HL-60 (cell line): ENCODE data around the gene ABCB6.

Source experiments
- DNase-seq, 2 experiments: peaks; one replicate each; pipeline ENCODE4 v3.0.0-alpha.2; 2010 to 2020; ENCODE audit warnings: low read depth in 1 of 2, low spot score in 1 of 2
- H3K27ac ChIP-seq: fragments of 250-450 bp; sonication (Bioruptor Pico); replicated peaks from 2 replicates; pipeline ENCODE4 v1.5.1; 2020; ENCODE audit warnings: mild to moderate bottlenecking, moderate library complexity
- H3K27me3 ChIP-seq: fragments of 250-450 bp; sonication (Bioruptor Pico); 2 replicates; pipeline ENCODE4 v1.5.1; 2021; ENCODE audit warnings: mild to moderate bottlenecking, moderate library complexity; ENCODE audit not compliant: insufficient read depth, poor library complexity, severe bottlenecking
- H3K4me3 ChIP-seq: replicated peaks from 2 replicates; pipeline ENCODE4 v1.5.1; 2011; ENCODE audit warnings: mild to moderate bottlenecking, control low read depth, low read length; ENCODE audit not compliant: insufficient read depth
- CTCF ChIP-seq: IDR thresholded peaks from one replicate; pipeline ENCODE4 v1.5.1; 2011; ENCODE audit warnings: low read length, control low read depth, inconsistent platforms; ENCODE audit not compliant: insufficient read depth
- GABPA ChIP-seq: IDR thresholded peaks from 2 replicates; pipeline ENCODE4 v1.6.1; 2012; ENCODE audit warnings: low read depth
- POLR2AphosphoS5 ChIP-seq: IDR thresholded peaks from 2 replicates; pipeline ENCODE4 v1.6.1; 2012; ENCODE audit warnings: low read depth
- REST ChIP-seq: IDR thresholded peaks from 2 replicates; pipeline ENCODE4 v1.6.1; 2012; ENCODE audit warnings: low read depth; ENCODE audit not compliant: insufficient replicate concordance
- SPI1 ChIP-seq: IDR thresholded peaks from 2 replicates; pipeline ENCODE4 v1.6.1; 2012; ENCODE audit warnings: low read depth, mild to moderate bottlenecking, borderline replicate concordance

ABCB6 gene

DNA sequence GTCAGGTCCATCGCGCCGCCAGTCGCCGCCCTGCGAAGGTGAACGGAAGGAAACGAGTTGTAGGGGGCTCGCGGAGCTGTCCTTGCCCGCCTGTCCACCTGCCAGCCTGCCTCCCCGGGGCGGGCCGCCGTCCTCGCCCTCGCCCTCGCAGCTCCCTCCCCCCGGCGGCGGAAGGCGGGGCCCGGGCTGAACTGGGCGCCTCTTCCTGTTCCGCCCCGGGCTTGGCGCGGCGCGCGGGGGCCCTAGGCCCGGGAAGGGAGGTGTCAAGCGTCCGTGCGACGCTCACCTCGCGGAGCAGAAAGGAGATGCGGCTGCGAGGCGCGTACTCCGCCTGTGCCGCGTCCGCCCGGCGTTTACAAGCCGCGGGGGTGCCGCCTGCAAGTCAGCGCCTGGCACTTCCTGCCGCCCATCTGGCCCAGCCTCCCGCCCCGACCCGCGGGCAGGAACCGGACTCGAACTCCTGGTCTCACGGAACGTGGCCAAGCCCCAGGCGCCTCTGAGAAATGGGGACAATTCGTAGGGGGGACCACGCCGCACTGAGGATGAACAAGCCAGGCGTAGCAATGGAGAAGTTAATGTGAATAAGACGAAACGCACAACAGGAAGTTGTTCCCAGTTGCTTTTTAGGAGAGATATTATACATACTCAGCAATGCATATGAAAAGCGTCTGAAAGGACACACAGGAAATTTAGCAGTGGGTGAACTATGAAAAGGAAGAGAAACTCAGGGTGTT is 41.8 kb downstream of the ABCB6 start, which contains the start of gene CNPPD1:
Gene CNPPD1, minus strand, starts transcription at position 108 of the 734 bp plus-strand sequence. Its CDS starts 97 bp downstream, at position 11.
- Histone ChIP-seq H3K4me3 (peak within 1 kb of the TSS; percentile 79), H3K27me3 (no peaks in the 10 kb centered on the region), H3K27ac (peak within 1 kb of the TSS; percentile 91)
- TF ChIP-seq GABPA (peak; percentile 69), REST (peak; percentile 58), CTCF (no peak), SPI1 (peak; percentile 75; the same call in 1 of the 2 replicates), POLR2AphosphoS5 (peak; percentile 75)
- peak; percentile 83 to 85 for DNase-seq

DNA sequence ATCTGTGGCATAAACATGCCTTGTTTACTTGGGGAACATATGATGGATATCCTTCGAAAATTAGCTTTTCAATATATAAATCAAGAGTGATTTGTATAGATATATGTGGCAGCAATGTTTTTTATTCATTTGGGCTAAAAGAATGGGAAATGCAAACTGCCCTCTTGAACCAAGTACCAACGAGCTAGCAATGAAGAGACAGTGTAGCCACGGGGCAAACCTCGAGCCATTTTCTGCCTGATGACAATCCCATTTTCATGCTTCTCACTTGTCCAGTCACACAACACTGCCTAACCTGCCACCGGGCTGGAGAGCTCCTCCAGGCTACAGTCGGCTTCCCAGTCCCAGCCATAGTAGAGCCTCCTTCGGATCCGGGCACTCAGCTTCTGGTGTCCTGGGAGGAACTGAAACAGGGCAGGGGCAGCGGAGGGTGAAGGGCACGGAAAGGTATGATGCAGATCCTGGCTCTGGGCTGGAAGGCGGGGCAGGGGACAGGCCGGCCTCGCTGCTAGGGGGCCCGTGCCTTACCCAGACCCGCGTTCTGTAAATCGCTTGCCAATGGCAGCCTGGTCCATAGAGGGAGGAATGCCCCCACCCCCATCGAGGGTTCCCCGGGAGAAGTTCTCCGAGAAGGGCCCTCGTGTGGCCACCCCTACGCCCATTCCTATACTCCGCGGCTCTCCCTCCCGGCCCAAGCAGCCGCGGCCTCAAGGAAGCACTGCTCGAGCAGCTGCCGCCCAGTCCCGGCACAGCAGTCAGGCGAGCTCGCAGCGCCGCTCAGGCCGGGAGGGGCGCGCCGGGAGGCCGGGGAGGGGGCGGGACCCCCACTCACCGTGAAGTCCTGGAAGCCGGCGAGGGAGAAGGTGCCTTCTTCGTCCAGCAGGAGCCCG is 42.6 kb downstream of the ABCB6 start:
- peak in 1 of 2 experiments; percentile 39 for DNase-seq
- Histone ChIP-seq H3K27ac (peak overlapping the region; percentile 91), H3K27me3 (no peaks in the 10 kb centered on the region), H3K4me3 (peak overlapping the region; percentile 79)
- TF ChIP-seq CTCF = no peak
- TF ChIP-seq REST = peak; percentile 47

- no peak for DNase-seq
- Histone ChIP-seq H3K4me3 (no peak overlapping the region), H3K27ac (no peak overlapping the region), H3K27me3 (no peaks in the 10 kb centered on the region)
- TF ChIP-seq SPI1 (no peak), REST (no peak), GABPA (no peak), CTCF (no peak), POLR2AphosphoS5 (no peak)
Measured at GRCh38 chr2:219175486-219175885, 43.3 kb downstream of the ABCB6 start.
